GM12873 (cell line): ENCODE data around the gene ANKRD63.

Experiments
- CTCF ChIP-seq: IDR thresholded peaks from 2 replicates; pipeline ENCODE4 v1.5.1; 2012; ENCODE audit warnings: low read depth, mild to moderate bottlenecking, moderate library complexity, low read length, control low read depth; ENCODE audit not compliant: insufficient read depth; ENCODE audit errors: missing control alignments

The ANKRD63 gene

GRCh38 chr15:40252438-40253166 is 30.3 kb downstream of the ANKRD63 start:
- no peak for TF ChIP-seq CTCF

- TF ChIP-seq CTCF, result no peak
These were observed 30.8 kb downstream of the ANKRD63 start for GRCh38 chr15:40252141-40252437.

- TF ChIP-seq CTCF, result no peak
These were observed 31.3 kb downstream of the ANKRD63 start for GRCh38 chr15:40251486-40252140.

- no peak for TF ChIP-seq CTCF
These were observed 31.9 kb downstream of the ANKRD63 start for GRCh38 chr15:40250771-40251483.

GRCh38 chr15:40250304-40250656 is 32.6 kb downstream of the ANKRD63 start:
- TF ChIP-seq CTCF, result no peak

GRCh38 chr15:40249477-40250303 is 33.2 kb downstream of the ANKRD63 start:
- TF ChIP-seq CTCF, result no peak

- no peak for TF ChIP-seq CTCF
These were observed 34.7 kb downstream of the ANKRD63 start for GRCh38 chr15:40248006-40248783.
